Endothelial cell of umbilical vein (primary cell): ENCODE results near the gene DOCK7. TPM values are rescaled to one million over a fixed set of nuclear protein-coding genes. Genes with fewer than 3 reads are reported as not detected.

Source experiments
- BruUV-seq: library from RNA; stranded (reverse); fragments of 400-500 nt; replicated peaks from 2 replicates; lab custom pipeline; 2021; lab: Mats Ljungman, UMichigan
- CTCF ChIA-PET: fragments of 300-600, 350-600 bp; sonication (Branson Sonifier 250); formaldehyde crosslinking; loops from one replicate; lab custom pipeline; 2021; ENCODE audit warnings: antibody characterized with exemption, inconsistent platforms; lab: Charles Lee
- POLR2A ChIA-PET: fragments of 300-600, 350-600 bp; sonication (Branson Sonifier 250); formaldehyde crosslinking; loops from one replicate; lab custom pipeline; 2021; ENCODE audit warnings: antibody characterized with exemption, inconsistent platforms; lab: Charles Lee
- DNase-seq: peaks from one replicate; pipeline ENCODE4 v3.0.0-alpha.2; 2011; ENCODE audit warnings: low read depth, low spot score
- FAIRE-seq: peaks from 2 replicates; lab custom pipeline; 2011; peaks lifted over from hg19 to GRCh38; lab: Jason Lieb, UNC
- H2AFZ ChIP-seq: 2 replicates; pipeline ENCODE4 v1.6.0; 2012; ENCODE audit warnings: low read depth, low read length, control low read depth, inconsistent platforms
- H3K27ac ChIP-seq: 2 replicates; pipeline ENCODE4 v1.5.1; 2011; ENCODE audit warnings: low read depth, mild to moderate bottlenecking, control low read depth, low read length, moderate library complexity; ENCODE audit not compliant: insufficient read depth
- H3K27me3 ChIP-seq, 2 experiments: 2 replicates each; pipeline versions ENCODE4 v1.6.0 to v1.6.1; 2011; ENCODE audit warnings: low read length in 2 of 2, mixed read lengths in 1 of 2; ENCODE audit not compliant: control insufficient read depth in 2 of 2, insufficient read depth in 2 of 2
- H3K36me3 ChIP-seq, 2 experiments: 2 replicates in 1 of 2; 3 replicates in 1 of 2; pipeline ENCODE4 v1.5.1; 2011; ENCODE audit warnings: low read length in 2 of 2, mild to moderate bottlenecking in 1 of 2, moderate library complexity in 1 of 2; ENCODE audit not compliant: control insufficient read depth in 2 of 2, insufficient read depth in 2 of 2; ENCODE audit errors: extremely low read depth in 1 of 2
- H3K4me1 ChIP-seq: 3 replicates; pipeline ENCODE4 v1.5.1; 2011; ENCODE audit warnings: mild to moderate bottlenecking, low read length; ENCODE audit not compliant: control insufficient read depth, insufficient read depth; ENCODE audit errors: extremely low read depth
- H3K4me2 ChIP-seq: 2 replicates; pipeline ENCODE4 v1.6.1; 2011; ENCODE audit warnings: low read length, control low read depth, mixed read lengths; ENCODE audit not compliant: insufficient read depth
- H3K4me3 ChIP-seq, 3 experiments: fragments of 200-600 bp in 1 of 3; sonication (generic), shearing (Covaris generic) in 1 of 3; replicated peaks in 1 of 3; 2 replicates each; pipeline ENCODE4 v1.5.1; 2011 to 2016; ENCODE audit warnings: control low read depth in 3 of 3, low read length in 3 of 3, mild to moderate bottlenecking in 2 of 3, inconsistent platforms in 1 of 3, low read depth in 1 of 3, moderate library complexity in 1 of 3; ENCODE audit not compliant: insufficient read depth in 1 of 3
- H3K79me2 ChIP-seq: 2 replicates; pipeline ENCODE4 v1.6.0; 2012; ENCODE audit warnings: low read length, inconsistent platforms; ENCODE audit not compliant: control insufficient read depth, insufficient read depth
- H3K9ac ChIP-seq: replicated peaks from 2 replicates; pipeline ENCODE3; 2011; ENCODE audit warnings: low read length, control low read depth; ENCODE audit not compliant: insufficient read depth; ENCODE audit errors: extremely low read depth
- H3K9me1 ChIP-seq: replicated peaks from 3 replicates; pipeline ENCODE4 v1.6.0; 2011; ENCODE audit warnings: mild to moderate bottlenecking, low read length; ENCODE audit not compliant: control insufficient read depth, insufficient read depth; ENCODE audit errors: extremely low read depth
- H3K9me3 ChIP-seq: replicated peaks from 2 replicates; pipeline ENCODE4 v1.5.1; 2012; ENCODE audit warnings: low read length, inconsistent platforms; ENCODE audit not compliant: control insufficient read depth, insufficient read depth
- H4K20me1 ChIP-seq: replicated peaks from 2 replicates; pipeline ENCODE3; 2011; ENCODE audit warnings: mild to moderate bottlenecking, low read length; ENCODE audit not compliant: control insufficient read depth, insufficient read depth; ENCODE audit errors: extremely low read depth
- CTCF ChIP-seq, 2 donors: IDR thresholded peaks; 1 replicate in 1 of 2; 2 replicates in 1 of 2; pipeline ENCODE4 v1.5.1; 2011; ENCODE audit warnings: low read length in 2 of 2, mild to moderate bottlenecking in 2 of 2, moderate library complexity in 2 of 2, control low read depth in 1 of 2, inconsistent platforms in 1 of 2, low read depth in 1 of 2; ENCODE audit not compliant: insufficient read depth in 1 of 2; ENCODE audit errors: extremely low read depth in 1 of 2
- EZH2 ChIP-seq: IDR thresholded peaks from 2 replicates; pipeline ENCODE4 v1.6.1; 2012; ENCODE audit warnings: borderline replicate concordance, low read depth, mild to moderate bottlenecking, moderate library complexity, low read length, inconsistent platforms; ENCODE audit not compliant: severe bottlenecking
- FOS ChIP-seq: IDR thresholded peaks from 2 replicates; pipeline ENCODE4 v1.6.1; 2011; ENCODE audit warnings: mild to moderate bottlenecking, low read length, moderate library complexity, borderline replicate concordance; ENCODE audit not compliant: insufficient read depth
- GATA2 ChIP-seq: IDR thresholded peaks from 2 replicates; pipeline ENCODE4 v1.7.0; 2011; ENCODE audit warnings: low read depth, mild to moderate bottlenecking, moderate library complexity, mixed read lengths, low read length; ENCODE audit not compliant: insufficient read length, insufficient read depth
- JUN ChIP-seq: IDR thresholded peaks from 2 replicates; pipeline ENCODE4 v1.6.1; 2011; ENCODE audit warnings: borderline replicate concordance, low read depth; ENCODE audit not compliant: insufficient read length, insufficient read depth
- MYC ChIP-seq: IDR thresholded peaks from one replicate; pipeline ENCODE4 v1.6.1; 2011; ENCODE audit warnings: mild to moderate bottlenecking, low read depth, low read length
- POLR2A ChIP-seq: IDR thresholded peaks from 2 replicates; pipeline ENCODE4 v1.6.1; 2012; ENCODE audit warnings: low read depth, mild to moderate bottlenecking, control low read depth, low read length
- POLR2AphosphoS5 ChIP-seq: IDR thresholded peaks from 2 replicates; pipeline ENCODE4 v1.6.1; 2012; ENCODE audit warnings: low read depth, mild to moderate bottlenecking, control low read depth, low read length, moderate library complexity; ENCODE audit not compliant: insufficient read depth
- dilution Hi-C: fragments of 300-500 bp; cut with MboI; formaldehyde crosslinking; loops from one replicate; pipeline ENCODE4 v1.15.0; 2019; ENCODE audit warnings: low sequenced_read_pairs; ENCODE audit not compliant: extremely low pct_ligation_motif_present
- intact Hi-C: fragments of 100-400 bp; cut with micrococcal nuclease; formaldehyde crosslinking; loops from one replicate; pipeline ENCODE4 v1.10.0; 2022
- polyA plus RNA-seq, 4 experiments: library from polyadenylated mRNA; depleted of rRNA in 3 of 4; stranded (reverse) in 3 of 4; unstranded in 1 of 4; fragments of >200 nt; gene quantifications; 2 replicates each; pipeline versions ENCODE4 v1.2.1 to v1.2.3, GENCODE V29; 2011 to 2012; ENCODE audit warnings: missing spikeins in 1 of 4
- total RNA-seq: library from RNA; stranded (reverse); gene quantifications from 2 replicates; pipeline ENCODE4 v1.2.3, GENCODE V29; 2021
- TF ChIP-seq, protein P1 (sequence below): IDR thresholded peaks from 2 replicates; pipeline ENCODE4 v1.6.1; 2011; ENCODE audit not compliant: insufficient read depth, insufficient read length

The DOCK7 gene
- total and polyA plus RNA-seq, 2 donors (not counting 3 experiments of a cell fraction or from before 2014, with no cell fraction given): 9.4 to 31.9 TPM

DNA sequence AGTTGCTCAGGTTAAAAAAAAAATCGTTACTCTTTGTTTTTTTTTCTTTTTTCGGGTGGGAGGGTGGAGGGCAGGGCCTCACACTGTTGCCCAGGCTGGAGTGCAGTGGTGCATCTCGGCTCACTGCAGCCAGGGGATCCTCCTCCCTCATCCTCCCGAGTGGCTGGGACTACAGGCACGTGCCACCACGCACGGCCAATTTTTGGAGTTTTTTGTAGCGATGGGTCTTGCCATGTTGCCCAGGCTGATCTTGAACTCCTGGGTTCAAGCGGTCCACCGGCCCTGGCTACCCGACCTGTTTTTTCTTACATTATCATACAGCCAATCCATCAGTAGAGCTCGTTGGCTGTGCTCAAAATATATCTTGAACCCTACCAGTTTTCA lies 253.6 kb downstream of the DOCK7 start:
- ChIA-PET CTCF (no interaction called here), POLR2A (no interaction called here)
- Histone ChIP-seq H3K79me2 (peaks cover 27% of the 10 kb centered on the region), H2AFZ (no peak overlapping the region), H3K4me3 (no peak overlapping the region), H3K9ac (no peak overlapping the region), H3K36me3 (no peaks in the 10 kb centered on the region), H3K9me1 (no peaks in the 10 kb centered on the region), H3K4me1 (peaks cover 10% of the 10 kb centered on the region), H3K27me3 (peaks cover 0 to 7% of the 10 kb centered on the region in 2 experiments), H3K9me3 (no peaks in the 10 kb centered on the region), H3K27ac (no peak overlapping the region), H4K20me1 (no peaks in the 10 kb centered on the region), H3K4me2 (no peak overlapping the region)
- FAIRE-seq (no peak), DNase-seq (no peak)
- intact Hi-C loops (loop anchor here (5.0 kb wide), 2 partner anchors 313 to 688 kb away; no protein-coding TSS in a partner anchor), dilution Hi-C loops (no loop called here)
- no peak for TF ChIP-seq GATA2
- TF ChIP-seq, protein P1, sequence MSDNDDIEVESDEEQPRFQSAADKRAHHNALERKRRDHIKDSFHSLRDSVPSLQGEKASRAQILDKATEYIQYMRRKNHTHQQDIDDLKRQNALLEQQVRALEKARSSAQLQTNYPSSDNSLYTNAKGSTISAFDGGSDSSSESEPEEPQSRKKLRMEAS: no peak
- no peak for TF ChIP-seq MYC
- no peak for TF ChIP-seq FOS
- no peak for TF ChIP-seq POLR2A
- TF ChIP-seq CTCF (IDR thresholded peaks at IDR 0.05; ENCODE audit: extremely low read depth in 1 of 2, insufficient read depth in 1 of 2, low read depth in 1 of 2, low read length in 2 of 2): no peak
- TF ChIP-seq POLR2AphosphoS5: no peak
- no peak for TF ChIP-seq JUN
- no peak for TF ChIP-seq EZH2
- no TSS peak for BruUV-seq
